Activated T-cell treated with anti-CD3 and anti-CD28 coated beads, Interleukin-2, amount 50 U/mL, for 48 hours (primary cell): Measurements from ENCODE around the gene DOCK6.
"Not testable (repeated sequence)": the region's sequence is repeated elsewhere in the genome, so short reads cannot be mapped to it uniquely, and the experiment has no call there.

Experiments used
- DNase-seq, 2 experiments: peaks; one replicate each; pipeline ENCODE4 v3.0.0-alpha.2; 2020

Gene DOCK6

GRCh38 chr19:11194656-11195558 is 67.4 kb downstream of the DOCK6 start:
- no peak for DNase-seq

GRCh38 chr19:11194173-11194572 is 68.2 kb downstream of the DOCK6 start:
- no peak for DNase-seq

GRCh38 chr19:11192957-11193939 is 69.1 kb downstream of the DOCK6 start:
- DNase-seq: no peak

DNA sequence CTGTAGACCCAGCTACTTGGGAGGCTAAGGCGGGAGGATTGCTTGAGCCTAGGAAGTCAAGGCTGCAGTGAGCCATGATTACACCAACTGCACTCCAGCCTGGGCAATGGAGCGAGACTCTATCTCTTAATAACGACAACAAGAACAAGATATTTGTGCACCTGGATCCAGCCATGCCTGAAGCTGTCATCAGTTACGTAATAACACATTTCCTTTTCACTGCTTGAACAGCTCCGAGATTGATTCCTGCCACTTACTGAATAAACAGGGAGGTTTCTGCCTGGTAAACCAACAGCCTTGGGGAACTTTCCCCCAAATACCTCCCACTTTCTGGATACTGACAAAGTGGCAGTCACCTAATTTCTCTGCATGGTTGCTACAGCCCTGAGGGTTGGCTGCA is 70.4 kb downstream of the DOCK6 start:
- DNase-seq: no peak

GRCh38 chr19:11191273-11191755 is 71.0 kb downstream of the DOCK6 start:
- DNase-seq: no peak

GRCh38 chr19:11190501-11190900 is 71.8 kb downstream of the DOCK6 start:
- DNase-seq: no peak

DNA sequence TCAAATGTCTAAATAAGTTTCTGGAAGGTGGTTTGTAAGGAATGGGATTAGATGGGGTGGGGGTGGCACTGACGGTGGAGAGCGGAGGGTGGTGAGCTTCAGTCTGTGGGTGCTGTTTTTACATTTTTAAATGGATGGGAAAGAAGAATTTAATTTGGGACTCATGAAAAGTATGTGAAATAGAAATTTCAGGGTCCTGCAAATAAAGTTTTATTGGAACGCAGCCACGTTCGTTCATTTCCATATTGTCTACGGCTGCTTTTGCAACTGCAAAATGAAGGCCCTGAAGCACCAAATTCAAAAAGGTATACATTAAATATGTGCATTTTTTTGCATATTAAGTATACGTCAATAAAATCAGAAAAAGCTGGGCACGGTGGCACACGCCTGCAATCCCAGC is 74.9 kb downstream of the DOCK6 start:
- DNase-seq: no peak

DNA sequence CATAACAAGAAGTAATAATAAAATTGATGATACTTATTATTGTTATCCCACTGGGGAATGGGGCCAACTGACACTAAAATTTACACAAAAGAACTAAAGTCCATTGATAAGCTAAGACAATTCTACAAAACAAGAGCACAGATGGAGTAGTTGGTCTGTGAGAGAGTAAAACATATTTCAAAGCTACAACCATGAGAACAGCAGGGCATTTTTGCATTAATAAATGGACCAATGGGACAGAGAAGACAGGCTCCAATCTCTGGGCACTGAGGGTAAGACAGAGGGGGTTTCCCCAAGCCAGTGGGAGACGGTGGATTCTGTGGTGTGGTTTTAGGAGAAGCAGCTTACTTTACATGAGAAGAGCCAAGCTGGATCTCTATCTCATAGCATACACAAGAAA is 79.3 kb downstream of the DOCK6 start:
- DNase-seq: no peak

DNA sequence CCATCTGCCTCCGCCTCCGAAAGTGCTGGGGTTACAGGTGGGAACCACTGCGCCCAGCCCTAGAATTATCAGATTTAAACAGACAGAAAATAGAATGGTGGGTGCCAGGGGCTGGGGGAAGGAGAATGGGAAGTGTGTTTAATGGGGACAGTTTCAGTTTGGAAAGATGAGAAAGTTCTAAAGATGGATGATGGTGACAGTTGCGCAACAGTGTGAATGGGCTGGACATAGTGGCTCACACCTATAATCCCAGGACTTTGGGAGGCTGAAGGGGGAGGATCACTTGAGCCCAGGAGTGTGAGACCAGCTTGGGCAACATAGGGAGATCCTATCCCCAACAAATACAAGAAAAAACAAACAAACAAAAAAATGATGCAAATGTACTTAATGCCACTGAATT is 80.8 kb downstream of the DOCK6 start:
- DNase-seq: no peak

DNA sequence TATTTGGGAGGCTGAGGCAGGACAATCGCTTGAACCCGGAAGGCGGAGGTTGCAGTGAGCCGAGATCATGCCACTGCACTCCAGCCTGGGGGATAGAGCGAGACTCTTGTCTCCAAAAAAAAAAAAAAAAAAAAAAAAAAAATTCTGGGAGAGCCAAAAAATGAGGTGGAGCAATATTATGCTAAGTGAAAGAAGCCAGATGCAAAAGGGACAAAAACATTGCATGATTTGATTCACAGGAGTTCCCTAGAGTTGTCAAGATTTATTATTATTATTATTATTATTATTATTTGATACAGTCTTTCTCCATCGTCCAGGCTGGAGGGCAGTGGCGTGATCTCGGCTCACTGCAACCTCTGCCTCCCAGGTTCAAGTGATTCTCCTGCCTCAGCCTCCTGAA is 81.3 kb downstream of the DOCK6 start:
- not testable (repeated sequence) for DNase-seq

DNA sequence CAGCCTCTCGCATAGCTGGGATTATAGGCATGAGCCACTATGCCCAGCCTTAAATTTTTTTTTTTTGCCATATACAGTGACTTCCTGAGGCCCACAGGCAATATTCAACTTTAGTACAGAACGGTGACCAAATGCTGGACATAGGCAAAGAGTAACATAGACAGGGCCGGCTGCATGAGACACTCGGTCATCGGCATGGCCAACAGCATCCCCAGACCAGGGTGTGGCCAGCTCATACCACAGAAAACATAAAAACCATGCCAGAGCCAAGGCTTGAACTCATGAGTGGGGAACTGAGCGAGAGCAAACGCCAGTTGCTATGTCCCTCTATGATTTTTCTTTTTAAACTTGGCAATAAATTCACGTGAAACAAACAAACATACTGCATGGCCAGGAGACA is 82.0 kb downstream of the DOCK6 start:
- no peak for DNase-seq

DNA sequence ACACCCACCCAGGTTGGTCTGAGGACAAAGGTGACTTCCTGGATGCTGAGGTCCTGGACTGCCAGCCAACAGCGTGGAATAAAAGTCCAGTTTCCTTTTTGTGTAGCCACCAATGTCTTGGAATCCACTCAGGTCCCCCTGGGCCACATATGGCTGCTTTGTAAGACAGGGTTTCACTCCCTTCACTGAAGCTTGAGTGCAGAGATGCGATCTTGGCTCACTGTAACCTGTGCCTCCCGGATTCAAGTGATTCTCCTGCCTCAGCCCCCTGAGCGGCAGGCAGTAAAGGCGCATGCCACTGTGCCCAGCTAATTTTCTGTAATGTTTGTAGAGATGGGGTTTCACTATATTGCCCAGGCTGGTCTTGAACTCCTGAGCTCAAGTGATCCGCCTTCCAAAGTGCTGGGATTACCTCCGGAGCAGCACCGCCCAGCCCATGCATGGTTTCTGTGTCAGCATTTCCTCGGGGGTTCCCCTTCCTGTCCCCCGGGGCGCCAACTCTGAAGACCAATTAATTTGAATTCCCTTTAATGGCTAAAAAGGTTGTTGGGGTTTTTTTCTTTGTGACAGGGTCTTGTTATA is 82.5 kb downstream of the DOCK6 start:
- no peak for DNase-seq

GRCh38 chr19:11179145-11179465 is 83.2 kb downstream of the DOCK6 start:
- not testable (repeated sequence) for DNase-seq

- no peak for DNase-seq
Measured at GRCh38 chr19:11177592-11177991, 84.7 kb downstream of the DOCK6 start.

GRCh38 chr19:11176466-11177193 is 85.7 kb downstream of the DOCK6 start:
- no peak for DNase-seq

DNA sequence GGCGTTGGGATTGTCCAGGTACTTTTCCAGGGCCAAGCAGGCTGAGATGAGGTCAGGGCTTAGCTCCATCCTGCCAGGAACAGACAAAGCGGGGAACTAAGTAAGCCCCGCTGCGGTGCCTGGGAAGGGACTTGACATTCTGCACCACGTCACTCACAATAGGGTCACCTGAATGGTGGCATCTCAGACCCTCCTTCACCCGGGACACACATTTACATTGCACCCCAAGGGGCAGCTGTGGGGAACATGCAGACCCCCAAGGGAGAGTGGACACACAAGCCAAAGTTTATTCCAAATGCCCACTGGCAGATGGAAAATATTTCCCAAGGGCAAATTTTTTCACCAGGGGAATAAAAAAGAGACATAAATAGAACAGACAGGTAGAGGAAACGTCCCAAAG is 86.4 kb downstream of the DOCK6 start:
- DNase-seq: no peak

DNA sequence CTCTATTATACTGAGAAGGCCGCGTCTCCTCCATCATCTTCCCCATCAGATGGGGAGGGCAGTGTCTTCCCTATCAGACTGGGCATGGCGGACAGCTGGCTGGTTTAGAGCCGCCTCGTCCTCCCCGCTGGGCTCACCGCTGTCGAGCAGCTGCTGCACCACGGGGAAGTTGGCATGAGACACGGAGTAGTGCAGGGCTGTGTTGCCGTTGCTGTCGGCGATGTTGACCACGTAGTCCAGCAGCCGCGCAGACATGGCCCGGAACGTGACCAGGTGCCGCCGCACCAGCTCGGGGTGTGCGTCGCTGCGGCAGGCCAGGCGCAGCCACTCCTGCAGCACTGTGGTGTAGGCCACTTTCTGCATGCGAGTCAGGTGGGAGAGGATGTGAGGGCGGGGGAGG is 88.0 kb downstream of the DOCK6 start:
- no peak for DNase-seq

GRCh38 chr19:11173516-11174155 is 88.7 kb downstream of the DOCK6 start:
- DNase-seq: no peak

DNA sequence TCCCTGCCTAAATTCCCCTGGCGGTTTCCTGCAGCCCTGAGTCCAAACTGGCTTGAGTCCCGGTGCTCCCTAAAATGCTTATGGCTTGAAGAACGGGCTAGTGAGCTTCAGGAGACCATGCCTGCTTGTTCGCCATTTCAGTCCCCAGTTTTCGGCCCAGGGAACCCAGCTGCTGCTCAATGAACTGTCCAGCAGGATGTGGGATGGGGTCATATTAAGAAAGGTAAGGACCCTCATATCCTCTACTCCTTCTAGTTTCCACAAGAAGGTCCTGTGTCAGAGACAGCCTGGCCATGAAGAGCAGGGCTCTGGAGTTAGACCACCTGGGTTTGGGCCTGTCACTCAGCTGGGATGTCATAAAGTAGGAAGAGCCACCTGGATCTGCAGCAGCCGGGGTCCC is 89.7 kb downstream of the DOCK6 start:
- no peak for DNase-seq

GRCh38 chr19:11171144-11171543 is 91.2 kb downstream of the DOCK6 start:
- no peak for DNase-seq

- no peak for DNase-seq
Measured at GRCh38 chr19:11169896-11170678, 92.2 kb downstream of the DOCK6 start.
